Muscle layer of colon (tissue), 2 donors: ENCODE results near the gene PIGQ.

Experiments used
- H3K27ac ChIP-seq: one replicate; pipeline ENCODE4 v1.7.0; 2013; ENCODE audit warnings: low read depth, mild to moderate bottlenecking, low read length, moderate library complexity
- H3K27me3 ChIP-seq, 2 donors: one replicate each; pipeline ENCODE4 v1.7.0; 2013; ENCODE audit warnings: low read length in 2 of 2, mild to moderate bottlenecking in 2 of 2; ENCODE audit not compliant: insufficient read depth in 2 of 2, control insufficient read depth in 1 of 2
- H3K36me3 ChIP-seq: one replicate; pipeline ENCODE4 v1.7.0; 2013; ENCODE audit warnings: mild to moderate bottlenecking, low read length; ENCODE audit not compliant: insufficient read depth
- H3K4me1 ChIP-seq: one replicate; pipeline ENCODE4 v1.7.0; 2013; ENCODE audit warnings: mild to moderate bottlenecking, low read length; ENCODE audit not compliant: insufficient read depth
- H3K4me3 ChIP-seq, 2 donors: one replicate each; pipeline ENCODE4 v1.7.0; 2013; ENCODE audit warnings: low read length in 2 of 2, low read depth in 1 of 2, mild to moderate bottlenecking in 1 of 2, moderate library complexity in 1 of 2
- H3K9ac ChIP-seq: one replicate; pipeline ENCODE4 v1.7.0; 2013; ENCODE audit warnings: low read length
- H3K9me3 ChIP-seq: one replicate; pipeline ENCODE4 v1.7.0; 2013; ENCODE audit warnings: mild to moderate bottlenecking, low read length
- donor health status: abdominal sarcoma.
- donor health status: Adenocarcinoma of cecum.

The PIGQ gene

DNA sequence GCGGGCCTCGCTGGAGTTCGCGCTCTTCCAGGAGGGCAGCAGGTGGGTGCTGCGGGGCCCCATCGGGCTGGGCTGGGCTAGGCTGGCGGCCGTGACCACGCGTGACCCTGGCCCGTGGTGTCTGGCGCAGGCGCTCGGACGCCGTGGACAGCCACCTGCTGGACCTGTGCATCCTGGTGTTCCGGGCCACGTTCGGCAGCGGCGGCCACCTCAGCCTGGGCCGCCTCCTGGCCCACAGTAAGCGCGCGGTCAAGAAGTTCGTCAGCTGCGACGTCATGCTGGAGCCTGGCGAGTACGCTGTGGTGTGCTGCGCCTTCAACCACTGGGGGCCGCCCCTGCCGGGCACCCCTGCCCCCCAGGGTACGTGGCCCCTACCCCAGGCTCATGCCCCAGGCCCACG, 17.6 kb upstream of the PIGQ start:
- H3K9ac ChIP-seq: no peak overlapping the region
- no peak overlapping the region for H3K4me3 ChIP-seq
- no peak overlapping the region for H3K27ac ChIP-seq
- no peaks in the 10 kb centered on the region for H3K9me3 ChIP-seq
- H3K27me3 ChIP-seq: no peaks in the 10 kb centered on the region
- H3K4me1 ChIP-seq: no peaks in the 10 kb centered on the region
- H3K36me3 ChIP-seq: no peaks in the 10 kb centered on the region

- Histone ChIP-seq H3K4me1 (no peaks in the 10 kb centered on the region), H3K9me3 (no peaks in the 10 kb centered on the region), H3K4me3 (no peak overlapping the region), H3K27me3 (peaks cover 0 to 4% of the 10 kb centered on the region in 2 donors), H3K27ac (no peak overlapping the region), H3K36me3 (no peaks in the 10 kb centered on the region), H3K9ac (no peak overlapping the region)
Measured at GRCh38 chr16:553601-554296, 16.0 kb upstream of the PIGQ start.

- Histone ChIP-seq H3K27me3 (peaks cover 0 to 9% of the 10 kb centered on the region in 2 donors), H3K4me3 (no peak overlapping the region), H3K36me3 (no peaks in the 10 kb centered on the region), H3K9ac (no peak overlapping the region), H3K9me3 (no peaks in the 10 kb centered on the region), H3K27ac (no peak overlapping the region), H3K4me1 (no peaks in the 10 kb centered on the region)
Measured at GRCh38 chr16:554297-554621, 15.5 kb upstream of the PIGQ start.

DNA sequence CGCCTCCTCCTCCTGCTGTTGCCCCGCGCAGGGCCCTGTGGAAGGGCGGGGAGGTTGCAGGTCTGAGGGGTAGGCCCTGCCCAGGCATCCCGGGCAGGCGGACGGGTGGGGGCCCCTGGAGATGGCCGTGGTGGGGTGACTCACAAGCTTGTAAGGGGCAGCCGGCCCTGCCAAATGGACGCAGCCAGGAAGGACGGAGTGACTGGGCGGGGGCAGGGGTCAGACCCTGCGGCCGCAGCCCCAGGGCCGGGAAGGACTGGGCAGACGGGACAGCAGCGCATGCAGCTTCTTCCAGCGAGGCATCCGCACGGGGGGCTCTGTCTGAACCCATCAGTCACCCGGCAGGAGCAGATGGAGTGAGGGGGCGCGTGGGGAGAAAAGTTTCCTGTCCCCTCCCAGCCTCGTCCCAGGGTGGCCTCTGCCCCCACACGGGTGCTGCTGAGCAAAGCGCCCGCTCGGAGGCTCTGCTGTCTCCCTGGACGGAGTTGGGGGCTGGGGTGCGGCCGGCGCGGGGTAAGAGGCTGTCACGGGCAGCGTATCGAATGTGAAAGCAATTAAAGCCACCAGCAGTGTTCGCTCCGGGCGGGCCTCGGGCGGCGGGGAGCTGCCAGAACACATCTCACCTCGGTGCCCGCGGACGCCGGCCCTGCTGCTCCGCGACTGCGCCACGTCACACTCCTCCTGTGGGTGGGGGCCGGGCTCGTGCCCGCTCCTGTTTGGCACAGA, 15.0 kb upstream of the PIGQ start:
- Histone ChIP-seq H3K27ac (no peak overlapping the region), H3K27me3 (peaks cover 0 to 14% of the 10 kb centered on the region in 2 donors), H3K36me3 (no peaks in the 10 kb centered on the region), H3K9me3 (no peaks in the 10 kb centered on the region), H3K4me3 (no peak overlapping the region), H3K4me1 (no peaks in the 10 kb centered on the region), H3K9ac (no peak overlapping the region)

DNA sequence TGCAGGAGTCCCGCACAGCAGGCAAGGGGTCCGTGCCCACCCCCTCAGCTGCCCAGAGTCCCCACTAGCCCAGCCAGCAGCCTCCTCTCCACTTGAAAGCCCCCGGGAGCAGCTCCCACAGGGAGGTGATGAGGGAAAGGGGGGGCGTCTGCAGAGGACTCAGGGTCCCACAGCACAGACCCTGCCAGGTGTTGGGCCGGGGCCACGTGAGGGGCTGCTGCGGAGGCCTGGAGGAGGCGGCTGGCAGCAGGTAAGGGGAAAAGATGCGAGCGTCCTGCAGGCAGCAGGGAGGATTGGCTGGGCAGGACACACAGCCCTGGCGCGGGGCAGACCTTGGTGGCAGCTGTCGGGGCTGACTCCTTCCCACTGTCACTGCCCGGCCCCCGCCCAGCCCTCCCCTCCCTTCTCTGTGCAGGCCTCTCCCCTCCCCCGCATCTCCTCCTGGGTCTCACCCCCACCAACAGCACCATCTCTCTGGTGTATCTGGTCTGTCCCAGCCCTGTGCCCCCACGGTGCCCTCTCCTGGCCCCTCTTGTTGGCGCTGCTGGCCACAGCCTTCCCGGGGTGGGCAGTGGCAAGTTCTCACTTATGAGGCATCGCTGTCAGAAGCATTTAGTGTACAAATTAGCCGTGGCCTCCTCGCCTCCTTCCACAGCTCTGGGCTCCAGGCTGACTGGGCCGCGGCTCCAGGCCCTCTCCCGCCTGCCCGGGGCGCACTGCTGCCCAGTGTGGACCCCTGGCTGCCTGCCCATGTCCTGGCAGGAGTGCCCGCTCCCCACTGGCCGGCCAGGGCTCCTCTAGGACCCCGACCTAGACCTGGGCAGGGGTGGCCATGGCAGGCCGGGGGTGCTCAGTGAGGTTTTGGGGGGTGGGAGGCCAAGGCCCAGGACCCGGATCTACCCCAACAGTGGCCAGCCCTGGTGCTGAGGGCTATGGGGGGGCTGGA, 14.0 kb upstream of the PIGQ start:
- Histone ChIP-seq H3K4me3 (no peak overlapping the region), H3K4me1 (no peaks in the 10 kb centered on the region), H3K9me3 (no peaks in the 10 kb centered on the region), H3K27me3 (peaks cover 0 to 18% of the 10 kb centered on the region in 2 donors), H3K27ac (no peak overlapping the region), H3K9ac (no peak overlapping the region), H3K36me3 (no peaks in the 10 kb centered on the region)

- H3K36me3 ChIP-seq: no peaks in the 10 kb centered on the region
- peaks cover 0 to 26% of the 10 kb centered on the region in 2 donors for H3K27me3 ChIP-seq
- H3K4me1 ChIP-seq: no peaks in the 10 kb centered on the region
- H3K9ac ChIP-seq: no peak overlapping the region
- H3K27ac ChIP-seq: no peak overlapping the region
- H3K9me3 ChIP-seq: no peaks in the 10 kb centered on the region
- H3K4me3 ChIP-seq: no peak overlapping the region
Measured at GRCh38 chr16:556474-557173, 13.1 kb upstream of the PIGQ start.

GRCh38 chr16:557463-558297, 12.1 kb upstream of the PIGQ start:
- no peak overlapping the region for H3K4me3 ChIP-seq
- no peaks in the 10 kb centered on the region for H3K36me3 ChIP-seq
- H3K27me3 ChIP-seq: peaks cover 0 to 34% of the 10 kb centered on the region in 2 donors

DNA sequence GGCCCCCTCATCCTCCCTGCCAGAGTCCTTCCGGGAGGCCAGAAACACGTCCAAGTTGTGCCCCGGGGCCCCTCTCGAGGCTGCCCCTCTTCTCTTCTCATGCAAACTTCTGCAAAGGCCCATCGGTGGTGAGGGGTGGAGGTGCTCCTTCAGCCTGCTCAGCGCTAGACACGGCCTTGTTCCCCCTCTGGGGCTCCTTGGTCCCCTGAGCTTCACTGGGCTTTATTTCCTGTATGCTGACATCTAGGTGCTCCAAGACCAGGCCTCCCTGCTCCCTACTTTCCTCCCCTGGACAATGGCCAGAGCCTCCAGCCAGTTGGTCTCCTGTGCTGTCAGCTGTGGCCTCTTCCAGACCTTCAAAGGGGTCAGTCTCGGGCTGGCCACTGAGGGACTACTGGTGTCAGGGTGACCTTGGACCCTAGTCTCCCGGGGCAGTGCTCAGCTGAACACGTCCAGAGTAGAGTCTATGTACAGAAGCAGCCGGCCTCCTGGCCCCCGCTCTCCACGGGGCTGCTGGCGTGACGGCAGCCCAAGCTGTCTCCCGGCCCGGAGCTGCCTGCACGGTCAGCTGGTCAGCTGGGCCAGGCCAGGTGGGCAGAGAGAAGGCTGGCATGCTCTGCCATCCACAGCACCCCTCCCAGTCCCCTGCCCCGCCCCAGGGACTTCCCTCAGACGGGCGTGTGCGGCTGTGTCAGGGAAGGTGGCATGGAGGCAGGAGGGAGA, 11.3 kb upstream of the PIGQ start:
- no peak overlapping the region for H3K9ac ChIP-seq
- H3K27ac ChIP-seq: no peak overlapping the region
- no peak overlapping the region for H3K4me3 ChIP-seq
- no peaks in the 10 kb centered on the region for H3K4me1 ChIP-seq
- H3K9me3 ChIP-seq: no peaks in the 10 kb centered on the region
- H3K27me3 ChIP-seq: peaks cover 0 to 37% of the 10 kb centered on the region in 2 donors
- H3K36me3 ChIP-seq: no peaks in the 10 kb centered on the region

More at GRCh38 chr16:557463-558297, 12.1 kb upstream of the PIGQ start:
- no peaks in the 10 kb centered on the region for H3K4me1 ChIP-seq
- H3K9ac ChIP-seq: no peak overlapping the region
- no peak overlapping the region for H3K27ac ChIP-seq
- H3K9me3 ChIP-seq: no peaks in the 10 kb centered on the region

GRCh38 chr16:559021-559380, 10.8 kb upstream of the PIGQ start:
- H3K27ac ChIP-seq: no peak overlapping the region
- H3K36me3 ChIP-seq: no peaks in the 10 kb centered on the region
- H3K4me3 ChIP-seq: no peak overlapping the region
- H3K9me3 ChIP-seq: no peaks in the 10 kb centered on the region
- H3K27me3 ChIP-seq: peaks cover 0 to 40% of the 10 kb centered on the region in 2 donors
- H3K4me1 ChIP-seq: no peaks in the 10 kb centered on the region
- H3K9ac ChIP-seq: no peak overlapping the region
